GM12878 (cell line): ENCODE measurements around the gene IGFLR1. TPM values are rescaled to one million over a fixed set of nuclear protein-coding genes. Genes with fewer than 3 reads are reported as not detected.

Source experiments
- ATAC-seq: fragments of 200-7000 bp; cut with Tn5 transposase; 3 replicates; pipeline ENCODE4 v1.9.1; 2020; ENCODE audit warnings: mild to moderate bottlenecking, moderate library complexity
- BruUV-seq: library from RNA; stranded (reverse); fragments of 400-500 nt; replicated peaks from 2 replicates; lab custom pipeline; 2021; lab: Mats Ljungman, UMichigan
- CTCF ChIA-PET: fragments of 300-600 bp; sonication (Branson Sonifier 250); formaldehyde crosslinking; extraction: SDS; loops from one replicate; lab custom pipeline; 2021; ENCODE audit warnings: inconsistent platforms; lab: Yijun Ruan, JAX
- POLR2A ChIA-PET: fragments of 350-600 bp; formaldehyde crosslinking; extraction: SDS; loops from one replicate; lab custom pipeline; 2021; ENCODE audit warnings: inconsistent platforms; lab: Charles Lee
- RAD21 ChIA-PET: fragments of 300-600 bp; sonication (Branson Sonifier 250); formaldehyde crosslinking; loops from one replicate; lab custom pipeline; 2023; ENCODE audit warnings: antibody characterized with exemption; ENCODE audit not compliant: unreplicated experiment; lab: Charles Lee
- SMC1A ChIA-PET: fragments of 300-600 bp; sonication (Branson Sonifier 250); formaldehyde crosslinking; loops from one replicate; lab custom pipeline; 2023; ENCODE audit not compliant: unreplicated experiment, uncharacterized antibody; lab: Charles Lee
- DNase-seq: peaks from one replicate; pipeline ENCODE4 v3.0.0-alpha.2; 2011; ENCODE audit warnings: low read depth, low spot score
- FAIRE-seq: peaks from 3 replicates; lab custom pipeline; 2011; peaks lifted over from hg19 to GRCh38; lab: Jason Lieb, UNC
- H2AFZ ChIP-seq: 2 replicates; pipeline ENCODE4 v1.6.0; 2011; ENCODE audit warnings: low read depth, low read length, control low read depth; ENCODE audit not compliant: control insufficient read depth
- H3K27ac ChIP-seq: 2 replicates; pipeline ENCODE4 v1.5.1; 2011; ENCODE audit warnings: control low read depth; ENCODE audit not compliant: control insufficient read depth, insufficient read depth
- H3K27me3 ChIP-seq, 2 experiments: replicated peaks in 1 of 2; 2 replicates each; pipeline versions ENCODE4 v1.6.0 to v1.6.1; 2011; ENCODE audit warnings: low read length in 1 of 2; ENCODE audit not compliant: control insufficient read depth in 2 of 2, insufficient read depth in 2 of 2
- H3K36me3 ChIP-seq, 2 experiments: 2 replicates each; pipeline ENCODE4 v1.5.1; 2011; ENCODE audit warnings: low read length in 1 of 2; ENCODE audit not compliant: control insufficient read depth in 2 of 2, insufficient read depth in 2 of 2
- H3K4me1 ChIP-seq: 2 replicates; pipeline ENCODE4 v1.6.1; 2011; ENCODE audit warnings: mild to moderate bottlenecking, low read length, moderate library complexity, mixed read lengths; ENCODE audit not compliant: control insufficient read depth, insufficient read depth
- H3K4me2 ChIP-seq: 2 replicates; pipeline ENCODE4 v1.6.0; 2011; ENCODE audit warnings: control low read depth; ENCODE audit not compliant: control insufficient read depth, insufficient read depth
- H3K4me3 ChIP-seq: fragments of 200-600 bp; sonication (generic); 2 replicates; pipeline ENCODE4 v1.5.1; 2016
- H3K79me2 ChIP-seq: 2 replicates; pipeline ENCODE4 v1.6.0; 2011; ENCODE audit warnings: low read length; ENCODE audit not compliant: control insufficient read depth, insufficient read depth
- H3K9ac ChIP-seq: 2 replicates; pipeline ENCODE4 v1.8.0; 2011; ENCODE audit warnings: low read length, control low read depth, mixed read lengths; ENCODE audit not compliant: control insufficient read depth, insufficient read depth
- H3K9me3 ChIP-seq: replicated peaks from 3 replicates; pipeline ENCODE4 v1.5.1; 2011; ENCODE audit warnings: mild to moderate bottlenecking, low read length; ENCODE audit not compliant: control insufficient read depth, insufficient read depth
- H4K20me1 ChIP-seq: 2 replicates; pipeline ENCODE4 v1.6.0; 2011; ENCODE audit not compliant: control insufficient read depth, insufficient read depth
- BACH1 ChIP-seq: fragments of 450-650 bp; IDR thresholded peaks from 2 replicates; pipeline ENCODE4 v1.6.1; 2017; ENCODE audit warnings: mild to moderate bottlenecking, borderline replicate concordance
- BCLAF1 ChIP-seq: fragments of 450-650 bp; IDR thresholded peaks from 2 replicates; pipeline ENCODE4 v1.6.1; 2017; ENCODE audit warnings: antibody characterized with exemption, mild to moderate bottlenecking, moderate library complexity
- CHD4 ChIP-seq: fragments of 200-600 bp; sonication (generic); IDR thresholded peaks from 2 replicates; pipeline ENCODE4 v1.6.1; 2016; ENCODE audit warnings: mild to moderate bottlenecking
- ESRRA ChIP-seq: IDR thresholded peaks from 2 replicates; pipeline ENCODE4 v1.6.1; 2012; ENCODE audit warnings: mild to moderate bottlenecking, low read length, improper control_type of control experiment
- EZH2 ChIP-seq: IDR thresholded peaks from 2 replicates; pipeline ENCODE4 v1.6.1; 2012; ENCODE audit warnings: low read depth, mild to moderate bottlenecking, control low read depth, inconsistent platforms, low read length, borderline replicate concordance; ENCODE audit not compliant: control insufficient read depth
- KAT2A ChIP-seq: conservative IDR thresholded peaks from 2 replicates; pipeline ENCODE4 v1.6.1; 2011; ENCODE audit warnings: low read depth, low read length; ENCODE audit not compliant: control insufficient read depth
- NBN ChIP-seq: fragments of 450-650 bp; IDR thresholded peaks from 2 replicates; pipeline ENCODE4 v1.6.1; 2016
- SIN3A ChIP-seq: IDR thresholded peaks from 2 replicates; pipeline ENCODE4 v1.6.1; 2012; ENCODE audit warnings: low read depth, low read length, improper control_type of control experiment
- SMAD1 ChIP-seq: fragments of 450-650 bp; IDR thresholded peaks from 2 replicates; pipeline ENCODE4 v1.6.1; 2018; ENCODE audit warnings: mild to moderate bottlenecking, low read depth; ENCODE audit not compliant: partially characterized antibody
- YBX1 ChIP-seq: fragments of 450-650 bp; IDR thresholded peaks from 2 replicates; pipeline ENCODE4 v1.6.1; 2016; ENCODE audit warnings: antibody characterized with exemption
- ZBED1 ChIP-seq: IDR thresholded peaks from 2 replicates; pipeline ENCODE4 v1.6.1; 2016; ENCODE audit warnings: borderline replicate concordance
- ZBTB11 ChIP-seq: fragments of 450-650 bp; formaldehyde crosslinking; IDR thresholded peaks from 2 replicates; pipeline ENCODE4 v1.5.0; 2022; ENCODE audit warnings: mild to moderate bottlenecking, missing genetic modification characterization
- ZNF592 ChIP-seq: fragments of 450-650 bp; IDR thresholded peaks from 2 replicates; pipeline ENCODE4 v1.6.1; 2017; ENCODE audit warnings: mild to moderate bottlenecking, moderate library complexity
- WGBS: methylation state at CpG from one replicate; pipeline ENCODE4 v1.1.6; 2016; ENCODE audit warnings: low lambda C conversion rate; ENCODE audit not compliant: insufficient replicate concordance, insufficient coverage; ENCODE audit errors: missing lambda C conversion rate; 5-methylcytosine and 5-hydroxymethylcytosine counted together
- in situ Hi-C: fragments of 300-500 bp; cut with MboI; formaldehyde crosslinking; loops from 9 replicates; pipeline ENCODE4 v1.14.3; 2018; ENCODE audit warnings: mixed read lengths
- intact Hi-C: fragments of 100-400 bp; cut with micrococcal nuclease; formaldehyde crosslinking; loops from one replicate; pipeline ENCODE4 v1.14.2; 2022; ENCODE audit not compliant: unreplicated experiment
- polyA plus RNA-seq, 11 experiments: library from polyadenylated mRNA; depleted of rRNA in 4 of 11; unstranded in 6 of 11; stranded (reverse) in 5 of 11; fragments of >200 nt; fragmentation: Nextera tagmentation in 4 of 11; fragmentation: Illumina TruSeq in 1 of 11; extraction: Ambion mirVana in 4 of 11; extraction: Trizol in 1 of 11; gene quantifications; 1 replicate in 1 of 11; 2 replicates in 10 of 11; pipeline versions ENCODE4 v1.2.1 to v1.2.3, GENCODE V29; 2011 to 2016; ENCODE audit warnings: inconsistent platforms in 2 of 11, missing spikeins in 2 of 11, low read depth in 1 of 11
- total RNA-seq, 4 experiments: library from RNA; depleted of rRNA in 3 of 4; stranded (reverse); fragments of >200 nt in 3 of 4; fragmentation: Illumina TruSeq in 1 of 4; extraction: Trizol in 1 of 4; gene quantifications; 2 replicates each; pipeline versions ENCODE4 v1.2.1 to v1.2.3, GENCODE V29; 2013 to 2021

Gene IGFLR1
- total and polyA plus RNA-seq, 10 of the 15 experiments (the other 5 are each of a cell fraction or from before 2014, with no cell fraction given) = 2.5 to 39.9 (median 24.8) TPM

- TF ChIP-seq ZBTB11 (CRISPR knock-in tag) = no peak
- TF ChIP-seq ESRRA = no peak
- no peak for TF ChIP-seq ZBED1
- no peak for TF ChIP-seq SIN3A
- TF ChIP-seq YBX1 = no peak
- no peak for TF ChIP-seq CHD4
- no peak for TF ChIP-seq NBN
- no peak for TF ChIP-seq BACH1
Measured at GRCh38 chr19:35780717-35781116, 38.5 kb upstream of the IGFLR1 start (continued).

GRCh38 chr19:35780058-35780457, 37.8 kb upstream of the IGFLR1 start:
- Histone ChIP-seq H4K20me1 (no peaks in the 10 kb centered on the region), H3K79me2 (no peaks in the 10 kb centered on the region), H3K4me3 (no peak overlapping the region), H3K36me3 (no peaks in the 10 kb centered on the region; a peak in 1 of 4 replicates), H3K27ac (no peak overlapping the region), H3K4me2 (no peak overlapping the region), H3K27me3 (no peaks in the 10 kb centered on the region), H2AFZ (no peak overlapping the region), H3K4me1 (no peaks in the 10 kb centered on the region), H3K9ac (no peak overlapping the region), H3K9me3 (no peaks in the 10 kb centered on the region)
- ChIA-PET CTCF (no interaction called here), RAD21 (no interaction called here), POLR2A (interaction anchor here (0.5 to 1.6 kb wide), 2 partner anchors 32 to 62 kb away, joined by 3 to 4 read pairs; partner anchors contain the start of gene LIN37), SMC1A (no interaction called here)
- BruUV-seq = no TSS peak
- ATAC-seq (no peak), FAIRE-seq (no peak), DNase-seq (no peak)
- in situ Hi-C loops (no loop called here), intact Hi-C loops (no loop called here)
- 95% methylated on average over 13 of the region's 16 CpGs for WGBS
- TF ChIP-seq KAT2A = no peak
- TF ChIP-seq ZNF592 = no peak
- no peak for TF ChIP-seq EZH2
- TF ChIP-seq BCLAF1 = no peak
- no peak for TF ChIP-seq SMAD1
